ENCODE results near the gene ABCC6.

ABCC6 gene

DNA sequence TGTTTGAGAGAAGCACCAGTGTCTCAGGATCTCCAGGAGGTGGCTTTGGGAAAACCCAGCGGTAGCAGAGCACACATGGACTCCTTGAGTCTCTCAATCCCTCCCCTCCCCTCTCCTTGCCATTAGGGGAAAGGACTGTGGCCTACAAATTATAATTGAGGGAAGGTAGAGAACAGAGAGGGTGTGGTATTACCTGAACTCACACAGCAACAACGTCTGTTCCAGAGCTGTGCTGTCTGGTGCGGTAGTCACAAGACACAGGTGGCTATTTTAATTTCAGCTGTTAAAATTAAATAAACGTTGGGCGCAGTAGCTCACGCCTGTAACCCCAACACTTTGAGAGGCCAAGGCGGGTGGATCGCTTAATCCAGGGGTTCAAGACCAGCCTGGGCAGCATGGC, 110.2 kb downstream of the ABCC6 start:
- no peak for DNase-seq (ENCODE audit: low read depth)
- H3K4me3 ChIP-seq (ENCODE audit: low read depth, low read length): no peak overlapping the region
- in situ Hi-C loops (cut with HindIII; ENCODE audit: low sequenced_read_pairs): no loop called here
- TF ChIP-seq, protein P1, sequence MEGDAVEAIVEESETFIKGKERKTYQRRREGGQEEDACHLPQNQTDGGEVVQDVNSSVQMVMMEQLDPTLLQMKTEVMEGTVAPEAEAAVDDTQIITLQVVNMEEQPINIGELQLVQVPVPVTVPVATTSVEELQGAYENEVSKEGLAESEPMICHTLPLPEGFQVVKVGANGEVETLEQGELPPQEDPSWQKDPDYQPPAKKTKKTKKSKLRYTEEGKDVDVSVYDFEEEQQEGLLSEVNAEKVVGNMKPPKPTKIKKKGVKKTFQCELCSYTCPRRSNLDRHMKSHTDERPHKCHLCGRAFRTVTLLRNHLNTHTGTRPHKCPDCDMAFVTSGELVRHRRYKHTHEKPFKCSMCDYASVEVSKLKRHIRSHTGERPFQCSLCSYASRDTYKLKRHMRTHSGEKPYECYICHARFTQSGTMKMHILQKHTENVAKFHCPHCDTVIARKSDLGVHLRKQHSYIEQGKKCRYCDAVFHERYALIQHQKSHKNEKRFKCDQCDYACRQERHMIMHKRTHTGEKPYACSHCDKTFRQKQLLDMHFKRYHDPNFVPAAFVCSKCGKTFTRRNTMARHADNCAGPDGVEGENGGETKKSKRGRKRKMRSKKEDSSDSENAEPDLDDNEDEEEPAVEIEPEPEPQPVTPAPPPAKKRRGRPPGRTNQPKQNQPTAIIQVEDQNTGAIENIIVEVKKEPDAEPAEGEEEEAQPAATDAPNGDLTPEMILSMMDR (IDR thresholded peaks at IDR 0.05; ENCODE audit: low read depth, low read length, missing control alignments): no peak

DNA sequence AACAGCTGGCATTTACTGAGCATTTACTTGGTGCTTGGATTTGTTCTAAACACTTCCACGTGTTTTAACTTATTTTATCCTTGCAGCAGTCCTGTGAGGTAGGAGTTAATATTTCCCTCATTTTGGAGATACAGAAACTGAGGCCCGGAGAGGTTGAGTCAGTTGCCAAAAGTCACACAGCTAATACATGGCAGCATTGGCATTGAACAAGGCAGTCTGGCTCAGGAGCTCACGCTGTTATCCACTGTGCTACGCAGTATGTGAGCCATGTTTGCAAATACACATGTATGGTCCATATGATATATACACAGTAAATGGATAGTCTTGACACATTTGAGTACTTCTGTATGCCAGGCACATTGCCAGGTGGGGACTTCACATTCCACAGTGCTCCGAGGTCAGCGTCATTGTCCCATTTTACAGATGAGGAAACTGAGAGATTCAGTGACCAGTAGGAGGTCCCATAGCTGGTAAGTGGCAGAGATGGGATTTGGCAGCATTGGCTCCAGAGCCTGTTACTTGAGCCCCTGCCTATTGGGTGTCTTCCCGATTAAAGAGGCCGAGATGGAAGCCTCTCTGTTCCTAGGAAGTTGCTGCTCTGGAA, 110.7 kb downstream of the ABCC6 start:
- DNase-seq (ENCODE audit: low read depth): no peak
- in situ Hi-C loops (cut with HindIII; ENCODE audit: low sequenced_read_pairs): no loop called here
- TF ChIP-seq, protein P1 (IDR thresholded peaks at IDR 0.05; ENCODE audit: low read depth, low read length, missing control alignments): no peak
- H3K4me3 ChIP-seq (ENCODE audit: low read depth, low read length): no peak overlapping the region

DNA sequence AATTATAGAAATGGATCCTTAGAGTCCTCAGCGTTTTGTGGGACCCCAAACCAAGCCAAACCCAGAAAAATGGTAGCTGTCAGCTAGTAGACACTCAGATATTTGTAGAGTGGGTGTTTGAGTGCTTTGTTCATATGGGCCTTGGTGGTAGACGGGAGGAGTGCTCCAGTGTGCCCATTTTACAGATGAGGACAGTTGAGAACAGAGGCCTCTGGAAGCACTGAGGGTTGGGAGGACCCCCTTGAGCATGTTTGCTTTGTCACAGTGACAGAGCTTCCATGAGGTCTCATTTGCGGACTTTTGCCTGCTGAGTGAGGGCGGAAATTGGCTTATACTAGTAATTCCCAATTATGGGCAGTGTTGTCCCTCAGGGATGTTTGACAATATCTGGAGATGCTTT, 111.7 kb downstream of the ABCC6 start:
- DNase-seq (ENCODE audit: low read depth): no peak
- in situ Hi-C loops (cut with HindIII; ENCODE audit: low sequenced_read_pairs): no loop called here
- H3K4me3 ChIP-seq (ENCODE audit: low read depth, low read length): no peak overlapping the region
- TF ChIP-seq, protein P1 (IDR thresholded peaks at IDR 0.05; ENCODE audit: low read depth, low read length, missing control alignments): no peak

DNA sequence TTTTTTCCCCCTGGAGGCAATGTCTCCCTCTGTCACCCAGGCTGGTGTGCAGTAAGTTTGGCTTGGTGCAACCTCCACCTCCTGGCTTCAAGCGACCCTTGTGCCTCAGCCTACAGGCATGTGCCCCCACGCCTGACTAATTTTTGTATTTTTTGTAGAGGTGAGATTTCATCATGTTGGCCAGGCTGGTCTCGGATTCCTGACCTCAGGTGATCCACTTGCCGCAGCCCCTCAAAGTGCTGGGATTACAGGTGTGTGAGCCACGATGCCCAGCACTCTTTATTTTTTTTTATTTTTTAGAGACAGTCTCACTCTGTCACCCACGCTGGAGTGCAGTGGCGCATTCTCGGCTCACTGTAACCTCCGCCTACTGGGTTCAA, 113.2 kb downstream of the ABCC6 start:
- DNase-seq (ENCODE audit: low read depth): no peak
- no peak overlapping the region for H3K4me3 ChIP-seq (ENCODE audit: low read depth, low read length)
- TF ChIP-seq, protein P1 (IDR thresholded peaks at IDR 0.05; ENCODE audit: low read depth, low read length, missing control alignments): no peak
- in situ Hi-C loops (cut with HindIII; ENCODE audit: low sequenced_read_pairs): no loop called here

DNA sequence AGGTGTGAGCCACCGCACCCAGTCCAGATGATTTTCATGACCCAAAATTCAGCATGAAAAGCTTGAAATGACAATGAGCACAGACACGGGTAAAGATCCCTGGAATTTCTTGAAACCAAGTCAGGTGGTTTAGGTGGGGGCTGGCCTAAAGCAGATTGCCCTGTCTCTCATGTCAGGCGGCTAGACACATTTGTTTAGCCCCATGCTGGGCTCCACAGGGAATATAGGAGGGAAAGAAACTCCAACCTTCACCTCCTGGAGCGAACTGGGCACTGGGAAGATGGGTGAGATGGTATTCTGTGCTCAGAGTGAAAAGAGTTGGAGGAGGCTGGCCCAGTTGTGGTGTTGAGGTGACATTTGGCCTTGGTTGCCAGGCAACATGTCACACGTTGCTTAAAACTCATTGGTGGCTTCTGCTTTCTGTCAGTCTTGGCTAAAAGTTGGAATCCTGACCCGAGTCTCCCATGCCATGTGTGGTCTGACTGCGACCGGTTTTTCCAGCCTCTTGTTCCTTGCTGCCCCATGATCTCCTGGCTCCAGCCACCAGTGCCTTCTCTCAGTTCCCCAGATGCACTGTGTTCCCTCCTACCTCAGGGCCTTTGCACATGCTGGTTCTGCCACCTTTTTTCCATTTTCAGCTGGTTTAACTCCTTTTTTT, 113.7 kb downstream of the ABCC6 start:
- in situ Hi-C loops (cut with HindIII; ENCODE audit: low sequenced_read_pairs): loop anchor here (5.0 kb wide), 1 partner anchor 242 kb away; no protein-coding TSS in a partner anchor
- DNase-seq (ENCODE audit: low read depth): no peak
- H3K4me3 ChIP-seq (ENCODE audit: low read depth, low read length): no peak overlapping the region
- TF ChIP-seq, protein P1 (IDR thresholded peaks at IDR 0.05; ENCODE audit: low read depth, low read length, missing control alignments): no peak

DNA sequence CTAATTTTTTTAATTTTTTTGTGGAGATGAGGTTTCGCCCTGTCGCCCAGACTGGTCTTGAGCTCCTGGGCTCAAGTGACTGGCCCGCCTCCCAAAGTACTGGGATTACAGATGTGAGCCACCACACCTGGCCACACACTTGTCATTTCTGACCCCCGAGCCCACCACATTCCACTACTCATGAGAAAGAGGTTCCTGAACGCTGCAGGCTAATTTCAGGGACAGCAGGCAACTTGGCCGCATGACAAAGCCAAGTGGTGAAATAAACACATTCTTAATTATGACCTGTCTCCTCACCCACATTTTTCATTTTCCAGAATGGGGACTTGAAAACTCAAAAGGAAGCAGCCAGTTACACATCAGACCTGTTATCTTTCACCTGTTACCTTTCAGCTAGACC, 114.5 kb downstream of the ABCC6 start:
- TF ChIP-seq, protein P1 (IDR thresholded peaks at IDR 0.05; ENCODE audit: low read depth, low read length, missing control alignments): no peak
- DNase-seq (ENCODE audit: low read depth): no peak

More for the DNA sequence above, 114.5 kb downstream of the ABCC6 start:
- no peak overlapping the region for H3K4me3 ChIP-seq (ENCODE audit: low read depth, low read length)
- in situ Hi-C loops (cut with HindIII; ENCODE audit: low sequenced_read_pairs): loop anchor here (5.0 kb wide), 1 partner anchor 241 kb away; no protein-coding TSS in a partner anchor

All from astrocyte of the cerebellum (primary cell).